ENCODE data around the gene WNK2.

DNA sequence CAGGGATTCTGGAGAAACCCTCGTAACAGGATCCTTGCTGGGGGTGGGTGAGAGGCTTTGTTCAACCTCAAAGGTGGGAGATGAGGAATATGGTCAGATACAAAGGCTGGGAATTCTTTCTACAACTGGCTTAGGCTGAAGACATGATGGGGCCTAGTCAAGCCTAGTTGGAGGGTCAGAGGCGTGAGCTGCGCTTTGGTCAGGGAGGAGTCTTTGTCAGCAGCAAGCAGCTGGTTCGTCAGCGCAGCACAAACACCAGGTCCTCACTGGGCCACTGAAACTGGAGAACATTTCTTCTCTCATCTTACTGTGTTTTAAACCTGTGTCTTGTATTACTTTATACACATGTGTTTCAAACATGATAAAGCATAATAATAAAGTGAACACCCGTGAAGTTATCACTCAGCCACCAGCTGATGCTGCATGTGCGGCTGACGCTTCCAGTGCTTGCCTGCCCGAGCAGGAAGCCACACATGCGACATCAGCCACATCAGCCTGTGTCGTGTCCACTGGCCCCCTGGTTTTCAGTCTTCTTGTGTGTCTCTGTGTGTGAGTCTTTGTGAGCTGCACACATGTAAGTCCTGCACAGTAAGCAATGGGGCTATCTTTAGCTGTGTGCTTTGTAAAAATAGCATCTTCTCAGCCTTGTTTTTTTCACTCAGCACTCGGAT lies 81.5 kb downstream of the WNK2 start:
- TF ChIP-seq, protein P1, sequence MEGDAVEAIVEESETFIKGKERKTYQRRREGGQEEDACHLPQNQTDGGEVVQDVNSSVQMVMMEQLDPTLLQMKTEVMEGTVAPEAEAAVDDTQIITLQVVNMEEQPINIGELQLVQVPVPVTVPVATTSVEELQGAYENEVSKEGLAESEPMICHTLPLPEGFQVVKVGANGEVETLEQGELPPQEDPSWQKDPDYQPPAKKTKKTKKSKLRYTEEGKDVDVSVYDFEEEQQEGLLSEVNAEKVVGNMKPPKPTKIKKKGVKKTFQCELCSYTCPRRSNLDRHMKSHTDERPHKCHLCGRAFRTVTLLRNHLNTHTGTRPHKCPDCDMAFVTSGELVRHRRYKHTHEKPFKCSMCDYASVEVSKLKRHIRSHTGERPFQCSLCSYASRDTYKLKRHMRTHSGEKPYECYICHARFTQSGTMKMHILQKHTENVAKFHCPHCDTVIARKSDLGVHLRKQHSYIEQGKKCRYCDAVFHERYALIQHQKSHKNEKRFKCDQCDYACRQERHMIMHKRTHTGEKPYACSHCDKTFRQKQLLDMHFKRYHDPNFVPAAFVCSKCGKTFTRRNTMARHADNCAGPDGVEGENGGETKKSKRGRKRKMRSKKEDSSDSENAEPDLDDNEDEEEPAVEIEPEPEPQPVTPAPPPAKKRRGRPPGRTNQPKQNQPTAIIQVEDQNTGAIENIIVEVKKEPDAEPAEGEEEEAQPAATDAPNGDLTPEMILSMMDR (IDR thresholded peaks at IDR 0.05; ENCODE audit: low read depth, low read length, poor library complexity, severe bottlenecking), result no peak
- TF ChIP-seq EZH2phosphoT487 (IDR thresholded peaks at IDR 0.05; ENCODE audit: borderline replicate concordance, low read length), result no peak

Data from DOHH2 (cell line).